Fibroblast of gingiva (primary cell): ENCODE measurements around the gene EFCAB11.

ENCODE experiments used
- DNase-seq: peaks from one replicate; pipeline ENCODE4 v3.0.0-alpha.2; 2011; ENCODE audit warnings: low read depth

The EFCAB11 gene

DNA sequence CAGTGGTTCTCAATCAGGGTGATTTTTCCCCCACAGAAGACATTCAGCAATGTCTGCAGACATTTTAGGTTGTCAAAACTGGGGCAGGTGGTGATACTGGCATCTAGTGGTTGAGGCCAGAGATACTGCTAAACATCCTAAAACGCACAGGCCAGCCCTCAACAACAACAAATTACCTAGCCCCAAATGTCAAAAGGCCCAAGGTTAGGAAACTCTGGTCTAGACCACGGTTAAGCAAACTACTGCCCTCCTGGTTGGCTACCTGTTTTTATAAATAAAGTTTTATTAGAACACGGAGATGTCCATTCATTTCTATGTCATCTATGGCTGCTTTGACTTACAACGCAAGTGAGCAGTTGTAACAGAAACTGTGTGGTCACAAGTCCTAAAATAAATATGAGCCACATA, 186.7 kb downstream of the EFCAB11 start:
- peak; percentile 46 for DNase-seq

DNA sequence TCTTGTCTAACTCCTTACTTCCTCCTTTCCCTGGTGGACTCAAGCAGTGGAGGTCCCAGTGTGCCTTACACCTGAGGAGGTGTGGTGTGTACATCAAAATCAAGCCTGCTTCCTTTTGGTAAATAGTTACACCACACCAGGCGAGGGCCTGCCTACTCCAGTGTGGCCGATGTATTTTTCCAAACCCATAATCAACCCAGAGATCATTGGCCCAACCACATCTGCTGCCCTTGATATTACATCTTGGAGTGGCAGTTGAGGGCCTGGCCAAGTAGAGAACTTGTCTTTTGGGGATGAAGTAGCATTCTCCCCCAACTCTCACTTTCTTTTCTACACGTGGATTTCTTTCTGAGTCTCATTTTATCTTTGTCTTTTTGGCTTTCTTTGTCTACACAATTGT, 187.4 kb downstream of the EFCAB11 start:
- no peak for DNase-seq

DNA sequence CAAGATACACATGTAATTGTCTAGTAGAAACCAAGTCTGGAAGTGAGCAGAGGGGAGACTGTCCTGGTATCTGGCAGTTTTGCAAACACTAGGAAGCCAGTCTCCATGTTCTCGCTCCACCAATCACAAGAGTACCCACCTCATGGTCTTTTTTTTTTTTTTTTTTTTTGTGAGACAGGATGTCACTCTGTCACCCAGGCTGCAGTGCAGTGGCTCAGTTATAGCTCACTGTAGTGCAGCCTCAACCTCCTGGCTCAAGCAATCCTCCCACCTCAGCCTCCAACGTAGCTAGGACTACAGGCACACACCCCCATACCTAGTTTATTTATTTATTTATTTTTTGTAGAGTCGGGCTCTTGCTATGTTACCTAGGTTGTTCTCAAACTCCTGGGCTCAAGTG, 189.2 kb downstream of the EFCAB11 start:
- no peak for DNase-seq

DNA sequence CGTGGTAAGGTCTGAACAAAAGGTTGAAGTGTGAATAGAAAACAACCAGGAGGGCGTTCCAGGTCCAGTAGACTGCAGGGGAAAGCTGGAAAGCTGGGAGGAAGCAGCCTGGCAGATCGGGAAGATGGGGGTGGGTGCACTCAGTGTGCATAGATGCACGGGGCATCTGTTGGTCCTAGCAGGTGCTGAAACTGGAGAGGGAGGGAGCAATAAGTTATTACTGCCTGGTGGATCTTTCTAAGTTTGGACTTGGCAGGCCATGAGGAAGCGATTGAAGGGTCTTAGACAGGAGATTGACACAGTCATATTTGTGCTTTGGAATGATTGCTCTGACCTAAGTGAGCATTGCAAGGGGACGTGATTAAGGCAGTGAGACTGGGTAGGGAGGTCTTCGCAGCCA, 194.4 kb downstream of the EFCAB11 start:
- no peak for DNase-seq

DNA sequence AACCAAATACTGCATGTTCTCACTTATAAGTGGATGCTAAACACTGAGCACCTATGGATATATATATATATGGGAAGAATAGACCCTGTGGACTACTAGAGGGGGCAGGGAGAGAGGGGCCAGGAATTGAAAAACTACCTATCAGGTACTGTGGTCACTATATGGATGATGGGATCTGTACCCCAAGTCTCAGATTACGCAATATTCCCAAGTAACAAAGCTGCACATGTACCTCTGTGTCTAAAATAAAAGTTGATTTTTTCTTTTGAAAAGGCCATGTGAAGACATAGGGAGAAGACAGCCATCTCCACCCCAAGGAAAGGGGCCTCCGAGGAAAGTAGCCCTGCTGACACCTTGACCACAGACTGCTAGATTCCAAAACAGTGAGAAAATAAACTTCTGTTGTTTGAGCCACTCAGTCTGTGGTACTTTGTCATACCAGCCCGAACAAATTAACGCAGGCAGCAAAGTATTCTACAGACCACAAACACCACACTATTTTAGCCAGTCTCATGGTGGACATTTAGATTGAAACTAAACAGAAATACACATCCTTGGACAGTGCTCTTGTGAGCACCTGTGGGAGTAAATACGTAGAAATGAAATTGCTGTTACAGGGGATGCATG, 197.1 kb downstream of the EFCAB11 start:
- DNase-seq = no peak

DNA sequence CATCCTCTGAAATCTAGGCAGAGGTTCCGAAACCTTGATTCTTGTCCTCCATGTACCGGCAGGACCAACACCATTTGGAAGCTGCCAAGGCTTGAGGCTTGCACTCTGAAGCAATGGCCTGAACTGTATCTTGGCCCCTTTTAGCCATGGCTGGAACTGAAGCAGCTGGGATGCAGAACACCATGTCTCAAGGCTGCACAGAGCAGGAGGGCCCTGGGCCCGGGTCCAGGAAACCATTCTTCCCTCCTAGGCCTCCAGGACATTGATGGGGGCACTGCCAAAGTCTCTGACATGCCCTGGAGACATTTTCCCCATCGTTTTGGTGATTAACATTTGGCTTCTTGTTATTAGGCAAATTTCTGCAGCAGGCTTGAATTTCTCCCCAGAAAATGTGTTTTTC, 198.7 kb downstream of the EFCAB11 start:
- DNase-seq = peak; percentile 31

DNA sequence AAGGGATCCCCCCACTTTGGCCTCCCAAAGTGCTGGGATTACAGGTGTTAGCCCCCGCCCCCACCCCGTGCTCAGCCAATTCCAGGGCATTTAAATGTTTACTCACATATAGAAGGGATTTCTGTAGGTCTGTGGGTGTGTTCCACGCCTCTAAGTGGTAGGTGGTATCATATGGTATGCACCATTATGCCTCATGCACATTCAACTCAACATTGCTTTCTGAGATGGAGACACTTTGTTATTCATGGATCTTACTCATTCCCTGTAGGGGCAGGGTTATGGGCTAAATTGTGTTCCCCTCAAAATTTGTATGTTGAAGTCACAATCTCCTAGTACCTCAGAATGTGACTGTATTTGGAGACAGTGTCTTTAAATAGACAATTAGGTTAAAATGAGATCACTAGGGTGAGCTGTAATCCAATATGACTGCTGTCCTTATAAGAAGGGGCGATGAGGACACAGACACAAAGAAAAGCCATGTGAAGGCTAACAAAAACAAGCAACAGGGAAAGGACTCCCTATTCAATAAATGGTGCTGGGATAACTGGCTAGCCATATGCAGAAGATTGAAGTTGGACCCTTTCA, 200.6 kb downstream of the EFCAB11 start:
- DNase-seq = no peak

DNA sequence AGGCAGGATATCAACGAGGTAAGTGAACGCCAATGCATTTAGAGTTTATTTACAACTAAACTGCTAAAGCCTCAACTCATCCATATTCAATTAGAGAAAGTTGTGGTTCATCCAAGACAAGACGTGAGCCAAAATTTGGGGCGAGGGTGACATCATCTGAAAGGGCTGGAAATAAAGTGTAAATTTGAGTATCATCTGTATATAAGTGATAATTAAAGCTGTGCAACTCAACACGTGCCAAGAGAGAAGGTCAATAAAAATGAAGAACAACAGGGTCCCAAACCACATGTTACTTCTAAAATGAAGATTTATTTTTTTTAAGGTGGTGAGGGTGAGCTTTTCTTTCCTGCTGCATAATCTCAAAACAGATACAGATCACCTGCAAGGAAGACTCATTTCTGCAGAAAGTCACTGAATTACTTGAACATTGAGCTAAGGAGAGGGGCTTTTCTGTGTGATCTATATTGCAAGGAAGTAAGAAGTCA, 203.6 kb downstream of the EFCAB11 start:
- no peak for DNase-seq

DNA sequence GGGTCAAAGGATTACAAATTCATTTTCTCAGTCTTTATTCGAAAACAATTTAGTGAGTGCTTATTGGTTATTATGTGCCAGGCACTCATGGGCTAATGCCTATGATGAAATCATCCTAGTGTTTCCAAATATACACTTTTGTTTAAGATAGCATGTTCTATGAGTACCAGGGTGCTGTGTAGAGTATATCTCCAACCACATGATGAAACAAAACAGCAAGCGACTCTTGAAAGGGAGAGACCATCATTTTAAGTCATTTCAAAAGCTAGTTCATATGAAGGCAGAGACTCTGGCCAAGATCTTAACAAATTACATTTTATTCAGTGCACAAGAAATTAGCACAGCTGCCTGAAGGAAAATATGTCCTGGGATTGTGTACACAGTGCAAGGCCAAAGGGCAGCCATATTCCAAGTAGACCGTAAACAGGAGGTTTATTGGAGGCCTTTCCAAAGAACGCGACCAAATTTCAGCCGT, 204.2 kb downstream of the EFCAB11 start:
- peak; percentile 62 for DNase-seq

DNA sequence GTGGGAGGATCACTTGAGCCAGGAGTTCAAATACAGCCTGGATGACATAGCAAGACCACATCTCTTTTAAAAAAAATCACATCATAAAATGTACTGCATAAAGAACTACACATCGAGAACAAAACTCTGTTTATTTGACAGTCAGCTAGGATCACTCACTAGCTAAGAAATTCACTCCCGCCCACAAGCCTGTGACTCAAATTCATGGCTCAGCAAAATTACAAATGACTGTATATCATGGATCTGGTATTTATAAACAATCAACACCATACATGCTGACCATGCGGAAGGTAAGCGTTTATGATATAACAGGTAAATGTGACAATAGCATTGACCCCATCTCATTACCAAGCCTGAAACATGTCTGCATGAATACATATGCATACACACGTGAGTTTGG, 206.5 kb downstream of the EFCAB11 start:
- no peak for DNase-seq

DNA sequence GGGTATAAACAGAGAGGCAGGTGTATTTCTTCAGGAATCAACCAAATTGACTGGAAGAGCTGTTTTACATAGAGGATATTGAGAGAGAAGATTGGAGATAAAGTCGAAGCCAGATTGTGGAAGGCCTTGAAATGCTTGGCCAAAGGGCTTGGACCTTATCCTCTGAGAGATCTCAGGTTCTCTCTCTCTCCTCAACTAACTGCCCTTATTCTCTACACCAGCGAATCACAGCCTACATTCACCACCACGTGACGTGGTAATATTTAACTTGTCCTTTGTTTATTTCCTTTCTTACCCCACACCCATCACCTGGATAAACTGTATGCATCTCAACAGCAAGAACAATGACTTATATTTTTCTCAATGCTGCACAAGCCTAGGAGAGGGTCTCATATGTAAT, 207.4 kb downstream of the EFCAB11 start:
- no peak for DNase-seq

DNA sequence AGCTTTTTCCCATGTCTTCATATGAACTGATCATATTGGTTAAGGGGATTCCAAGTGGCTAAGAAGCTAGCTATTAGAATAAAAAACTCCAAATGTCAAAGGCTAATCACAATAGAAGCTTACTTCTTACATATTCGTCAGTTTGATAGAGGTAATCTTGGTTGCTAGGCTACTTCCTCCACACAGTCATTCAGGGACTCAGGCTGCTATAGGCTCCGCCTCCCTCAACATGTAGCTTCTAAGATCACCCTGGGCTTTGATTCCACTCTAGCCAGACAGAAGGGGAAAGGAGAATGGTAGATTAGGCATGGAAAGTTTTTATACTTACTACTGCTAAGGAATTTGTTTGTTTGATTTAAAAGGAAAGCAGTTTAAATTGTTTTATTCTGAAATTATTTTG, 207.9 kb downstream of the EFCAB11 start:
- DNase-seq = no peak

DNA sequence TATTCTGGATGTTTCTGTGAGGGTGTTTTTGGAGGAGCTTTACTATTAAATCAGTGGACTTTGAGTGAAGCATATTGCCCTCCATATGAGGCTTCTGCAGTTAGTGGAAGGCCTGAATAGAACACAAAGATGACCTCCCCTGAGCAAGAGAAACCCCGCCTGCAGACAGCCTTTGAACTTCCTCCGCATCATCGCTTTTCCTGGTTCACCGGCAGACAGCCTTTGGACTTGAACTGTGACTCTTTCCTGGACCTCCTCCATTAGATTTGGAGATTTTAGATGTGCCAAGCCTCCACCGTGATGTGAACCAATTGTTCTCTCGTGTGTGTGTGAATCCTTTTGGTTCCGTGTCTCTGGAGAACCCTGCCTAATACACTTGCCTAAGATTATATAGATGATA, 208.4 kb downstream of the EFCAB11 start:
- DNase-seq = no peak
